SK-N-MC (cell line): Measurements from ENCODE around the gene PROCA1.

ENCODE experiments used
- DNase-seq: peaks from one replicate; pipeline ENCODE4 v3.0.0-alpha.2; 2011; ENCODE audit warnings: low read depth, low spot score
- H3K27ac ChIP-seq: fragments of 200-600 bp; sonication (generic); 2 replicates; pipeline ENCODE4 v1.5.1; 2016; ENCODE audit warnings: mixed run types
- H3K36me3 ChIP-seq: fragments of 200-600 bp; sonication (generic); 2 replicates; pipeline ENCODE4 v1.6.1; 2017; ENCODE audit warnings: antibody characterized with exemption, low read length, mixed read lengths; ENCODE audit not compliant: insufficient read depth
- H3K4me3 ChIP-seq: fragments of 200-600 bp; sonication (generic); 2 replicates; pipeline ENCODE4 v1.5.1; 2016
- H3K9ac ChIP-seq: fragments of 200-600 bp; sonication (generic); 2 replicates; pipeline ENCODE4 v1.8.0; 2017; ENCODE audit warnings: mixed run types, mixed read lengths; ENCODE audit not compliant: insufficient read length
- H3K9me3 ChIP-seq: fragments of 200-600 bp; sonication (generic); 2 replicates; pipeline ENCODE4 v1.6.1; 2017; ENCODE audit warnings: low read depth, mild to moderate bottlenecking, antibody characterized with exemption, low read length, moderate library complexity, mixed read lengths
- EZH2 ChIP-seq: fragments of 200-600 bp; sonication (generic); IDR thresholded peaks from one replicate; pipeline ENCODE4 v1.6.1; 2017; ENCODE audit warnings: antibody characterized with exemption
- FOXP2 ChIP-seq: optimal IDR thresholded peaks from 2 replicates; pipeline ENCODE3; 2011; ENCODE audit warnings: mild to moderate bottlenecking, moderate library complexity; ENCODE audit not compliant: insufficient read depth; ENCODE audit errors: extremely low read length, control extremely low read depth
- POLR2AphosphoS5 ChIP-seq: IDR thresholded peaks from 2 replicates; pipeline ENCODE4 v1.6.1; 2012; ENCODE audit warnings: mild to moderate bottlenecking, low read depth, low read length, borderline replicate concordance

PROCA1 gene

DNA sequence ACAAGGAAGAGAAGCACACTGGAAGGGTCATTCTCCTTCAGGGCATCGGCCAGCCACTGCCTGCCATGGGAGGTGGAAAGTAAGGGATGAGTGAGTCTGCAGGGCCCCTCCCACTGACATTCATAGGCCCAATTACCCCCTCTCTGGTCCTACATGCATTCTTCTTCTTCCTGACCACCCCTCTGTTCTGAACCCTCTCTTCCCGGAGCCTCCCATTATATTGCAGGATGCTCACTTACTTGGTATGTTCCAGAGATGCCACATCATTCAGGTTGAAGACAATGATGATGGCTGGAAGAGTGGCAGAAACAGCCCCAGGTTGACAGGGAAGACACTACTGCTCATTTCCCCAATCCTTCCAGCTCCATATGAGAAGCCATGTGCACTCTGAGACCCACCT is 3.5 kb upstream of the PROCA1 start:
- Histone ChIP-seq H3K9ac (no peak overlapping the region), H3K36me3 (peaks cover 29% of the 10 kb centered on the region), H3K27ac (no peak overlapping the region), H3K4me3 (no peak overlapping the region), H3K9me3 (no peaks in the 10 kb centered on the region)
- DNase-seq: no peak
- no peak for TF ChIP-seq FOXP2
- TF ChIP-seq EZH2: no peak
- TF ChIP-seq POLR2AphosphoS5: no peak

DNA sequence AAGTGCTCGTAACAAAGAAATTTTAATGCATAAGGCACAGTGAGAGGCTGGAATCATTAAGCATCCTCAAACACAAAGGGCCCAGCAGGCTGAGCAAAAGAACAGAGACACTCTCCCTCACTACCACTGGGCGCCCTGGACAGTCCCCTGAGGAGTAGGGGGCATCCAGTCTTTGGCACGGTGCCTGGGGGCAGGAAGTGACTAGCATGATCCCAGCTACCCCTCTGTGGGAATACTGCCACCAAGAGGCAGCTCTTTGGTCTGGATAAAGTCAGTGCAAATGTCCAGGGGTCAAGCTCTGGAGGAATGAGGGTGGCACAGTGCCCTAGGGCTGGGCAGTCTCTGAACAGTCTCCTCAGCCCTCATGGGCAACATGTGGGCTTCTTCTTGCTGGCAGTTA is 2.6 kb upstream of the PROCA1 start:
- Histone ChIP-seq H3K9ac (no peak overlapping the region), H3K9me3 (no peaks in the 10 kb centered on the region), H3K27ac (no peak overlapping the region), H3K36me3 (peaks cover 28% of the 10 kb centered on the region; the same call in 1 of the 2 replicates), H3K4me3 (no peak overlapping the region)
- no peak for TF ChIP-seq FOXP2
- TF ChIP-seq EZH2: no peak
- TF ChIP-seq POLR2AphosphoS5: no peak
- DNase-seq: no peak

DNA sequence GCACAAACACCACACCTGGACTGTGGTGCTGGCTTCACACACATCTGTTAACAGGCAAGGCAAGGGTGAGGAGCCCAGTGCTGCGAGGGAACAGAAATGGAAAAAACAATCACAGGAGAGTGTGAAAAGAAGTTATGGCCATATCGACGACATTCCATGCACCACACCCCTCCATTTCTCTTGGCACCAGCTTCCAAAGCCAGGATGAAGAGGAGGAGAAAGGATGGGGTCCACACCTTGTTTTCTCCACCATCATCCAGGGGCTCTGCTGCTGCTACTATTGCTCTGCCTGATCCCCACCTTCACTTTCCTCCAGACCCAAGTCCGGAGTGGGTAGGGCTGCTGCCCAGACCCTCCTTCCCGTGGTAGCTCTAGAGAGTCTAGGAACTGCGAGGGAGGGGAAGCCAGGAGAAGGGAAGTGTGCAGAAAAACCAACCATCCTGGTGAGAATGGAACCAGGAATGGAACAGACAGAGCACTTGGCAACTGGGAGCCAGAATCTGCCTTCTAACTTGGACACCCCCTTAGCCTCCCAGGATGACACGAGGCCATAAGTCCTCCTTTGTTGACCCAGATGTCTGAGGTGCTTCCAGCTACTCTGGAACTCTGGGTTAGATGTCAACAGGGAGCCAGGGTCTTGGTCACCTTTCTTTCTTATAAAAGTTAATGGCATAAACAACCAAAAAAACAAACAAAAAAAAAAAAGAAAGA is 1.2 kb upstream of the PROCA1 start:
- no peak for DNase-seq
- TF ChIP-seq EZH2 (no peak), POLR2AphosphoS5 (no peak), FOXP2 (no peak)
- Histone ChIP-seq H3K9ac (no peak overlapping the region), H3K4me3 (no peak overlapping the region), H3K9me3 (no peaks in the 10 kb centered on the region), H3K36me3 (peaks cover 28% of the 10 kb centered on the region; the same call in 1 of the 2 replicates), H3K27ac (peak overlapping the region; percentile 50)

DNA sequence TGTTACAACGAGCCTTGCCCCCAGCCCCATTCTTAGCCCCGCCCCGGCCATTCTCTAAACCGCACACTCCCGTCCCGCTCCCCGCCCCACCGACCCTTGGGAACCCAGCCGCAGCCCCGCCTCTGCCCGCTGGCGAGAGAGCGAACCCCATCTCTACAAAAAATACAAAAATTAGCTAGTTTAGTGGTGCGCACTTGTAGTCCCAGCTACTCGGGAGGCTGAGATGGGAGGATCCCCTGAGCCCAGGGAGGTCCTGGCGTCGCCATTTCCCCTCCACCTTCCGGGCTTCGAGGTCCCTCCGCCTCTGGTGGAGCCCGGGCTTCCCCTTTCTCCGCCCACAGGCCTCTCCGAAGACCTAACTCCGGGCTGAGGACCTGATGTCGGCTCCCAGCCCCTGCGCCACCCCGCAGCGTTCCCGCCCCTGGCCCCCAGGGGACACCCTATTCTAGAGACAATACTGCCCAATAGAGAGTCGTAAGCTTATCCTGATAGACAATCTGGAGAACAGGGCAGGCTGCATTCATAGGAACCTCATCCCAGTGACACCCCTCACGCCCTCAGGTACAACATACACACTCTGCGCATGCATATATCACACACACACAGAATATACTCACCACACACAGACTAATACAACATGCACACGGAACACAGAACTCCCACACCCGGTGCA is 480 bp upstream of the PROCA1 start:
- H3K27ac ChIP-seq: peak overlapping the region; percentile 50
- DNase-seq: no peak
- no peak overlapping the region for H3K4me3 ChIP-seq
- no peak overlapping the region for H3K9ac ChIP-seq
- no peak for TF ChIP-seq POLR2AphosphoS5
- no peak for TF ChIP-seq FOXP2
- no peak for TF ChIP-seq EZH2
- H3K36me3 ChIP-seq: peaks cover 28% of the 10 kb centered on the region; the same call in 1 of the 2 replicates
- no peaks in the 10 kb centered on the region for H3K9me3 ChIP-seq

DNA sequence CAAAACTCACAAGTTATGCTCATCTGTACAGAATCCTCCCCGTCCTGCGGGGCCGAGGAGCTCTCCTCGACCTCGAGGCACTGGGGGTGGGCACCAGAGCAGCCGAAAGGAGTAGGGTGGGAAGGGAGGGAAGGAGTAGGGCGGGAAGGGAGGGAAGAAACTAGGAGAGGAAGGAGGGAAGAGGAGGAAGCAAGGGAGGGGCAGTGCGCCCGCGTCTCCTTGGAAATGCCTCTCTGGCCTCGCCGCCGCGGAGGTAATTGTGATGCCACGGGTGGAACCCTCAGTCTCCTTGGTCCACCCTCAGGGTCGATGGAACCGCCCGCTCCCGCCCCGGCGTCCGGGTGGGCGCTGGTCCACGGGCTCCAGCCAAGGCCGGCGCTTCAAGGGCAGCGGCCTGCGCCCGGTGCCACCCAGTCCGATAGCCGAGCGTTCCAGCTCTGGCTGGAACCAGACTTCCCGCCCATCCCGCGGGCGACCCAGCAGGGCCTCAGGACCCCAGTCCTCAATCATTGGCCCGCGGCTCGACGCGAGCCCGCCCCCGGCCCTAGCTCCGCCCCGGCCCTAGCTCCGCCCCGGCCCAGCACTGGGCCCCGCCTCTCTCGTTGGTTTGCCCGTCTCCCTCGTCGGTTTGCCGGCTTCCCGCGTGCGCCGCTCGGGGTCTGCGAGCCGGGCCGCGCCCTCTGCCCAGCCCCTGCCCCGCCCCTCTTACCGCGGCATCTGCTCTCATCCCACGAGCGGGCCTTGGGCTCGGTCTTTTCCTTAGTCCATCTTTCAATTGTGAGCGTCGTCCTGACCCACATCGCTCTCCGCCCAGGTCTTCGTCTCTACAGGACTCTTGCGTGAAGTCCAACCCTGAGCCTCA is 596 bp downstream of the PROCA1 start:
- peak; percentile 83 for TF ChIP-seq POLR2AphosphoS5
- TF ChIP-seq EZH2: no peak

DNA sequence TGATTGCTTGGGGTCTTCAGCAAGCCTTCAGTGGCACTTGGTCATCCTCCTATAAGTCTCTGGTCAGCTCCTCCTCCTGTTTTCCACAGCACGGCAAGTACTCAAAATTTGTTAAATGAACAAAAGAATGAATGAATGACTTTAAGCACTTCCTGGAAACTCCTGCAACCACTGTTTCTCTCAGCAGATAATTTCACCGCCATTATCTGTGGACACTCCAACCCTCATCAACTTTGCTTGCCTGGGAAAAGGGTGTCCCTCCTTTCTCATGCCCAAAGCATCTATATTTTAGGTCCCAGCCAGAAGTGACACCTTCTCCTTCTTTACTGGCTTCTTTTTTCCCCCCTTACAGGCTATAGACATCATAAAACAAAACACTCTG is 4.4 kb downstream of the PROCA1 start:
- Histone ChIP-seq H3K36me3 (peaks cover 4% of the 10 kb centered on the region; the same call in 1 of the 2 replicates), H3K9me3 (no peaks in the 10 kb centered on the region), H3K9ac (no peak overlapping the region), H3K27ac (peak overlapping the region; percentile 31; the same call in 1 of the 2 replicates), H3K4me3 (no peak overlapping the region)
- no peak for DNase-seq
- TF ChIP-seq FOXP2 (no peak), EZH2 (no peak), POLR2AphosphoS5 (no peak)

More for the DNA sequence above, 596 bp downstream of the PROCA1 start:
- Histone ChIP-seq H3K9ac (peak overlapping the region; percentile 73), H3K36me3 (peaks cover 28% of the 10 kb centered on the region; the same call in 1 of the 2 replicates), H3K9me3 (no peaks in the 10 kb centered on the region), H3K4me3 (peak overlapping the region; percentile 81), H3K27ac (peak overlapping the region; percentile 74; the same call in 1 of the 2 replicates)
- DNase-seq: no peak

DNA sequence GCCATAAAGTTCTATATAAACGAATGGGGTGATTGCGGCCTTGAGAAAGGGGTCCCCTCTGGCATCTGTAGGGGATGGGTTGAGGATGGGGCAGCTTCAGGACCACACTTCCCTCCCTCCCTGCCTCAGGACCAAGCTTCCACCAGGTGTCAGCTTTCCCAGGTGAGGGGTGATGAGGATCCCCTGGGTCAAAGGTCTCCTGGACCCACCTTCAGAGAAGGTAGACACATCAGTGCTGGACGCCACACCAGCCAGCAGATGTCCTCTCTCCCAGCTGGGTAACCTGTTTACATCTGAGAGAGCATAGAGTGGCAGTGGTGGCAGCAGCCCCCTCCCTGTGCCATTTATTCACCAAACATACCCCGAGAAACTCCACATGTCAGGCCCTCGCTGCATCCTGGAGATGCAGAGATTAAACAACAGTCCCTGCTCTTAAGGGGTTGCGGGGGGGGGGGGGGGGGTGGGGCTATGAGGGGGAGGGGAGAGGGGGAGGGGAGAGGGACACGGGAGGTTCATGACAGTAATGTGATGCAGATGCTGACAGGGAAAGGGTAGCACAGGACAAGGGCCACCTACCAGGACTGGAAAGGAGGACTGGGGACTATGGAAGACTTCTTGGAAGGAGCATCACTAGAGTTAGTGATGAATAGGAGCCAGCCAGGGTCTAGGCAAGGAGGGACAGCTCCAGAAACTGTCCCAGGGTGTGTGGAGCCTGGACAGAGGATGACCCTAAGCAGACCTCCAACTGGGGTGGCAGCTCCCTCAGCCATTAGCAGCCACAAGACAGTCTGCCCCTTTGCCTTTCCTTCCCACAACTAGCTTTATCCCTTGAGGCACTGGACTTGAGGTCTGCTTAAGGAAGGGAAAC is 5.0 kb downstream of the PROCA1 start:
- TF ChIP-seq EZH2 (no peak), FOXP2 (no peak), POLR2AphosphoS5 (no peak)
- Histone ChIP-seq H3K9ac (no peak overlapping the region), H3K4me3 (no peak overlapping the region), H3K27ac (no peak overlapping the region), H3K9me3 (no peaks in the 10 kb centered on the region), H3K36me3 (peaks cover 10% of the 10 kb centered on the region; the same call in 1 of the 2 replicates)
- no peak for DNase-seq
